Endothelial cell (in vitro differentiated cells): Measurements from ENCODE around the gene SLC35F5. TPM values are rescaled to one million over a fixed set of nuclear protein-coding genes. Genes with fewer than 3 reads are reported as not detected.

ENCODE experiments used
- DNase-seq: peaks from one replicate; pipeline ENCODE4 v3.0.0; 2021; ENCODE audit warnings: low spot score
- H3K27ac Mint-ChIP-seq: one replicate; pipeline ENCODE4 v1.8.0; 2021; ENCODE audit warnings: mixed read lengths, inconsistent platforms; ENCODE audit not compliant: unreplicated experiment
- H3K27me3 Mint-ChIP-seq: one replicate; pipeline ENCODE4 v1.8.0; 2021; ENCODE audit warnings: mild to moderate bottlenecking, moderate library complexity, mixed read lengths, inconsistent platforms; ENCODE audit not compliant: unreplicated experiment
- H3K36me3 Mint-ChIP-seq: one replicate; pipeline ENCODE4 v1.8.0; 2021; ENCODE audit warnings: mild to moderate bottlenecking, low read depth, mixed read lengths, inconsistent platforms; ENCODE audit not compliant: unreplicated experiment
- H3K4me1 Mint-ChIP-seq: one replicate; pipeline ENCODE4 v1.8.0; 2021; ENCODE audit warnings: mild to moderate bottlenecking, mixed read lengths, inconsistent platforms; ENCODE audit not compliant: unreplicated experiment
- H3K4me3 Mint-ChIP-seq: one replicate; pipeline ENCODE4 v1.8.0; 2021; ENCODE audit warnings: mild to moderate bottlenecking, mixed read lengths, inconsistent platforms; ENCODE audit not compliant: unreplicated experiment
- H3K9me3 Mint-ChIP-seq: one replicate; pipeline ENCODE4 v1.8.0; 2021; ENCODE audit warnings: mixed read lengths, inconsistent platforms; ENCODE audit not compliant: unreplicated experiment
- CTCF ChIP-seq: fragments of 200-600 bp; sonication (generic); IDR thresholded peaks from one replicate; pipeline ENCODE4 v1.5.0; 2021; ENCODE audit warnings: antibody characterized with exemption; ENCODE audit not compliant: unreplicated experiment
- total RNA-seq: library from RNA; stranded (reverse); fragmentation: NEBNext Ultra II Directional; extraction: Animal tissue kit (Norgen Biotek cat#: 25700); gene quantifications from one replicate; pipeline ENCODE4 v1.2.1, GENCODE V29; 2021; ENCODE audit not compliant: unreplicated experiment

The SLC35F5 gene
- total RNA-seq, 1 donor from 2014 or later = 34.4 TPM

GRCh38 chr2:113739849-113740248, 16.6 kb downstream of the SLC35F5 start:
- peaks cover 2% of the 10 kb centered on the region for H3K27me3 Mint-ChIP-seq
- peaks cover 24% of the 10 kb centered on the region for H3K36me3 Mint-ChIP-seq
- TF ChIP-seq CTCF = no peak
- DNase-seq = no peak
- no peaks in the 10 kb centered on the region for H3K4me1 Mint-ChIP-seq
- H3K9me3 Mint-ChIP-seq = no peaks in the 10 kb centered on the region
- no peak overlapping the region for H3K27ac Mint-ChIP-seq
- no peak overlapping the region for H3K4me3 Mint-ChIP-seq

- Mint-ChIP-seq H3K4me1 (no peaks in the 10 kb centered on the region), H3K4me3 (no peak overlapping the region), H3K36me3 (peaks cover 3% of the 10 kb centered on the region), H3K9me3 (no peaks in the 10 kb centered on the region), H3K27ac (no peak overlapping the region), H3K27me3 (peaks cover 2% of the 10 kb centered on the region)
- no peak for TF ChIP-seq CTCF
- no peak for DNase-seq
Measured at GRCh38 chr2:113734185-113734584, 22.3 kb downstream of the SLC35F5 start.

- Mint-ChIP-seq H3K9me3 (no peaks in the 10 kb centered on the region), H3K27ac (no peak overlapping the region), H3K4me3 (no peak overlapping the region), H3K4me1 (no peaks in the 10 kb centered on the region), H3K36me3 (peaks cover 4% of the 10 kb centered on the region), H3K27me3 (no peaks in the 10 kb centered on the region)
- DNase-seq = no peak
- no peak for TF ChIP-seq CTCF
Measured at GRCh38 chr2:113724010-113724409, 32.4 kb downstream of the SLC35F5 start.

- no peak overlapping the region for H3K27ac Mint-ChIP-seq
- TF ChIP-seq CTCF = no peak
- H3K36me3 Mint-ChIP-seq = peaks cover 4% of the 10 kb centered on the region
- no peak for DNase-seq
- no peaks in the 10 kb centered on the region for H3K9me3 Mint-ChIP-seq
- H3K27me3 Mint-ChIP-seq = no peaks in the 10 kb centered on the region
- no peaks in the 10 kb centered on the region for H3K4me1 Mint-ChIP-seq
- H3K4me3 Mint-ChIP-seq = no peak overlapping the region
Measured at GRCh38 chr2:113723411-113723810, 33.0 kb downstream of the SLC35F5 start.

GRCh38 chr2:113720167-113720566, 36.3 kb downstream of the SLC35F5 start:
- Mint-ChIP-seq H3K36me3 (peaks cover 4% of the 10 kb centered on the region), H3K4me1 (no peaks in the 10 kb centered on the region), H3K27ac (no peak overlapping the region), H3K27me3 (no peaks in the 10 kb centered on the region), H3K9me3 (no peaks in the 10 kb centered on the region), H3K4me3 (no peak overlapping the region)
- DNase-seq = no peak
- TF ChIP-seq CTCF = peak; percentile 35
